Measurements from ENCODE around the gene SLC35F6.
"Not testable (repeated sequence)": the region's sequence is repeated elsewhere in the genome, so short reads cannot be mapped to it uniquely, and the experiment has no call there.

Gene SLC35F6

DNA sequence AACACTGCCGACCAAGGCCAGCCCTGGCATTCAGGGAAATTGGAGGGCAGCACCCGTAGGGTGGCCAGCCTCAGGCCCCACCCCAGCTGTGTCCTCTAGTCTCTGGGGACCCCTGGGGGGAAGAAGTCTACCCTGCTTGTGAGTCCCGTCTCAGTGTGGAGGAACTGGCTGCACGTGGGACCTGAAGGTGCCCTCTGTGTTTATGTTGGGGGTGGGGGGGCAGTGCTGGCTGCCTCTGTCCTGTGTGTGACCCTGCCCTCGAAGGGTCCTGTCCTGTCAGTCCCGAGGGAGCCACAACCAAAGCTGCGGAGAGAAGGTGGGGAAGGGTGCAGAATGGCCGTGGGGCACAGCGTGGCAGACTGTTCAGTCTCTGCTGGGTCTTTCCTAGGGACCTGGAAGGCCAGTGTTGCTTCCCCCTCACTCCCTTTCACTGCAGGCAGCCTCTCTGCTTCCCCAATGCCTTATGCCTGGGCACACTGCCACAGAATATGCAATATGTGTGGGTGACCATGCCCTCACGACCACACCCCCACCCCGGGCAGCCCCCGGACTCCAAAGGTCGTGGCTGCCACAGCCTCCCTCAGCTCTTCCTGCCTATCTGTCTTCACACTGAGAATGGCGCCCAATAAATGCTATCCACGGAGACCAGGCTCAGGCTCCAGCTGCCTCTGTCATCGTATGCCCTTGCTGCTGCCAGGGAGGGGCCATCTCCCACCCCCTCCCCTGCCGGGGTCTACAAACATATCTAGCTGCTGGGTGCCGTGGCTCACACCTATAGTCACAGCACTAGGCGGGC, 33.3 kb upstream of the SLC35F6 start:
- no peak for DNase-seq (ENCODE audit: low spot score)

DNA sequence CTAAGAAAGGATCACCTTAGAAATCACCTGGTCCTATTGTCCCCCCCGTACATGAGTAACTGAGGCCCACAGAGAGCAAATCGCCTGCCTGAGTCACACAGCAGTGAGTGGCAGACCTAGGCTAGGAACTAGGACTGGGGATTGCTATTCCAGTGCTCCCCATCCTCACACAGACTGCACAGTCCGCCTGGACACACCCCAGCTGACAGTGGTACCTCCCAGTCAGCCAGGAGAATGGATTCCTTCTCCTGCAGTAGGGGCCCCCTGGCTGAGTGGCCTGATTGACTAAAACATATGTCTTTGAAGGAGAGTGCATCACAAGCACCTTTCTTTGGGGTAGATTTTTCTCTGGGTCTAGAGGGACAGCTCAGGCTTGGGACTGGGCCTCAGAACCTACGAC, 32.4 kb upstream of the SLC35F6 start:
- no peak for DNase-seq (ENCODE audit: low spot score)

DNA sequence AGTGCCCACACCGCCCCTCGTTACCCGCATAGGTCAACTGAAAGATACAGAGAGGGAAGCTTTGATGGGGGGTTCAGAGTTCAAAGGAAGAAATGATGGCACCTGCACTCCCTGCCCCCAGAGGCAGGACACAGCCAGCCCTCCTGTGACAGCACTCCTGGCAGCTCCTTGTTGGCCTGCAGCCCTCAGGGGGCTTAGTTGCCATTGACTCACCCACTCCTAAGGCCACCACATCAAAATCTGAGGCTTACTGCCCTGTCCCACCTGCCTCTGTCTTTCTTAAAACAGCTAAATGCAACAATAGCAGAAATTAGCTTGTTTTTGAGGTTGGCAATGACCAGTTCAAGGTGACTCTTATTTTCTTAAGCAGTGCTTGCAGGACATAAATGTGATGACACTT, 31.6 kb upstream of the SLC35F6 start:
- no peak for DNase-seq (ENCODE audit: low spot score)

DNA sequence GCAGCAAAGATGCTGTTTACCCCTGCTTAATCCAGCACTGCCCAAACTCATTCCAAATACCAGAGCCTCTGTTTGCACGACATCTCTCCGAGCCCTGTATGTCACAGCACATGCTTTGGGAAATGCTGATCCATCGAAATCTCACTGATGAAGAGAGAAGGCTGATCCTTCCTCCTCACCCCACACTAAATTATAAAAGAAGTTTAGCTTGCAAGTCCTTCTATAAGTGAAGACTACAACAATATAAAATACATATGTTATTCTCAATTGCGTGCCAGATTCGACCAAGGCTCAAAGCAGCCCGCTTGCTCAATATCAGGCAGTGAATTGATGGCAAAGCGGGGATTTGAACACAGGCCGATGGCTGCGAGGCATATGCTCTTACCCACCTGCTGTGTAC, 30.7 kb upstream of the SLC35F6 start:
- no peak for DNase-seq (ENCODE audit: low spot score)

DNA sequence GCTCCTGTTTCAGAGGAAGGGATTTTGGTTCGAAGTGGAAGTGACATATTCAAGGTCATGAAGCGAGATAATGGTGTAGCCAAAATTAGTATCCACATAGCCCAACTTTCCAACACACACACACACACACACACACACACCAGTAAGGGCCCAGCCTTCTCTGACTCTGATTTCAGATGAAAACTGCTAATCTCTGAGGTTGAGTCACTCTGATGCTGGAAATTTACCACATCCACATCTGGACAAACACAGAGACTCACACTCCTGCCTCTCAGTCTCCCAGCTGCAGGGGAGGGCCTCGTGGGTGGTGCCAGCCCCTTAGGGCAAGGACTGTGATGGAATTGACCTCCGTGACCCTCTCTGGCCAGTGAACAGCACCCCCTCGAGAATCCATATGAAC, 29.0 kb upstream of the SLC35F6 start:
- no peak for DNase-seq (ENCODE audit: low spot score)

DNA sequence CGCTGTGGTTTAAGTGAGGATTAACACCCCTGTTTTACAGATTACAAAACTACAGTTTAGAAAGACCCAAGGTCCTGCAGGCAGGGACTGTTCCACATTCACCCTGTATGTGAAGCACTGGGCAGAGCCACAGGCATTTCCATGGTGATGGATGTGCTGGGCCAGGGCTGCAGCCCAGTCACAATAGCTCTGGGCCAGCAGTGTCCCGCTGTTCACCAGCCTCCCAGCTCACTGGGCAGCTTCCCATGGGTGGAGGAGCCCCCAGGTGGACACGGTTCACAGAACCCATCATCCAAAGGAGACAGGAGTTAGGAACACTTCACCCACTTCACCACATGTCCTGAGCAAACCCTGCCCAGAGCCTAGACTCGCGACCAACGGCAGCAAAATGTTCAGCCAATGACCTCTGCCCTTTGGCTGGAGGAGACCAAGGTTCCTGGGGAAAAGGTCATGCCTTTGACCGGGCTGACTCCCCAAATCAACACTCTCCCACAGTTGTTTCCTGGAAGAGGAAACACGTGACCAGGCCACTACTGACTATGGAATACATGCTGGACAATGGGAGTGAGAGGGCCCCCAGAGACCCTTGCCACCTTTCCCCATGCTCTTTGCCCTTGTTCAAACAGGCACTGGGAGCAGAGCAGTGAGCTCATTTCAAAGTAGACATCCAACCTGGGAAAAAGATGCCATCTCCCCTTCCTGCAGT, 28.0 kb upstream of the SLC35F6 start:
- DNase-seq (ENCODE audit: low spot score), result no peak

DNA sequence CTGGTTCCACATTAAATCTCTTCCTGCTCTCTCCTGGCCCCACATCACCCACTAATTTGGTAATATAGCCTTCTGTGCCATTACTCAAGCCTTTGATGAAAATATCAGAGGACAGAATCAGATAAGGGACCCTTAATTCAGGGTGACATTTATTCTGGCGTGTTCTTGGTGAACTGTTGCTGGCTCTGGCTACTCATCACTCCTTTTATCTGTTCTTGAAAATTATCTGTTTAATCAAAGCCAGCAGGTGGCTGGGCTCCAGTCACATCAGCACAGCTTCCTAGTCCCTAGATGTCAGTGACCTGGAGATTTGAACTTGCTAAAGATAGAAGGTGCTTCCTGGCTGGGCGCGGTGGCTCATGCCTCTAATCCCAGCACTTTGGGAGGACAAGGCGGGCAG, 26.9 kb upstream of the SLC35F6 start:
- no peak for DNase-seq (ENCODE audit: low spot score)

DNA sequence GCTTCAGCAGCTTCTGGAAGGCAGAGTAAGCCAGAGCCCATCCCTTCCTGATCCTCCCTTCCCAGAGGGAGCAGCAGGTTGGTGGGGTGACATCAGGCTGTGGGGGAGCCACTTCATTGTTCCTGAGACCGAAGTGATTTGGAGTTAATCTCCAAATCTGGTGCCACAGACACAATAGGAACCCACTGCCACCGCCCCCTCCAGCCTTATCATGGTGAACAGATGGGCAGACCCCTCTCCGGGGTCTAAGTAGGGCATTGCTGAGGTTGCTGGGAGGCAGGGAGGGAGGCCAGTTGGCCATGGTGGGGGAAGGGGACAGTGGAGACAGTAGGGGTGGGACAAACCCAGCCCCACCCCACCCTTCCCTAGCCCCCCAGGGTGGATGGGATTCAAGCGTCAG, 25.6 kb upstream of the SLC35F6 start:
- no peak for DNase-seq (ENCODE audit: low spot score)

DNA sequence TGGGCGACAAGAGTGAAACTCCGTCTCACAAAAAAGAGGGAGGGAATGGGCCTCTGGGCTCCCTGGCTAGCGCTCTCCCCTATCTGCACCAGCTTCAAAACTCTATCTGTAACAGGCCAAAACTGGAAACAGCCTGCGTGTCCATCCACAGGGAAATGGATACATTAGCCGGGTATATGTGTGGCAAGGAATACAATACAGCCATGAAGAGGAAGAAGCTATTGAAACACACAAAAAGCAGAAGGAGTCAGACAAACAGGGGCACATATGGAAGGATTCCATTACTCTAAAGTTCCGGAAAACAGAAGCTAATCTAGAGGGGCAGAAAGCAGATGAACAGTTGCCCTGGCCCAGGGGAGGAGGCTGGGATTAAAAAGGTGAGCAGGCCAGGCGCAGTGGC, 24.6 kb upstream of the SLC35F6 start:
- no peak for DNase-seq (ENCODE audit: low spot score)

DNA sequence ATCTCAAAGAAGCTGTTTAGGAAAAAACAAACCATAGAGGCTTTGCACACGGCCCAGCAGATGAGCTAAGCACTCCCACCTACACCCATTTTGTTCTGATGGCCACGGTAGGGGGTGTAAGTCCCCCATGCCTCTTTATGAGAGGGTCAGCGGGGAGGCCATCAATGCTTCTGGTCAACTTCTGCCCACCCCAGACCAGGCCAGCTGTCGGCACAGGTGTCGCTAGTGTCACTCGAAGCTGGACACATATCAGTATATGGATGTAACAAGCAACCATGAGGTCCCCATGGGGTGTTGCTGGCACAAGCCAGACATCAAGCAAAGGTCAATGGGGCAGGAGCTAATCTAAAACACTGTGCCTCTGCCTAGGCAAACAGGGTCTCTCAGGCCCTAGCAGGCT, 23.7 kb upstream of the SLC35F6 start:
- DNase-seq (ENCODE audit: low spot score), result no peak

DNA sequence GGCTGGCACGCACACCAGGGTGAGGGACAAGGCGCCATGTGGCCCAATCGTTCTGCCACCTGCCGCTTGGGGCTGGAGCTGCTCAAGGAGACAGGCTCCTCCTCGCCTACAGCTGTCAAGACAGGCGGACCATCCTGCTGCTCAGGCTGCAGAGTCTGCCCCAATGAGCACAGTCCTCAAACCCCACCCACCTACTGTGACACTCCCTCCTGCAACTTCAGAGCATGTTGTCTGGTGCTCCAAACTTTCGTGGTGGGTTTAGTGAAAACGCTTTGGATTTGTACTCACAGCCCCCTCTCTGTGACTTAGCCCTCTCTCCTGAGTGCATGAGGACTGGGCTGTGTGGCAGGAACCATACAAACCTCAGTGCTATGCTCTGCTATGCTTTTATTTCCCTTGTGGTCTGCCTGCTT, 23.2 kb upstream of the SLC35F6 start:
- DNase-seq (ENCODE audit: low spot score), result peak; percentile 4

DNA sequence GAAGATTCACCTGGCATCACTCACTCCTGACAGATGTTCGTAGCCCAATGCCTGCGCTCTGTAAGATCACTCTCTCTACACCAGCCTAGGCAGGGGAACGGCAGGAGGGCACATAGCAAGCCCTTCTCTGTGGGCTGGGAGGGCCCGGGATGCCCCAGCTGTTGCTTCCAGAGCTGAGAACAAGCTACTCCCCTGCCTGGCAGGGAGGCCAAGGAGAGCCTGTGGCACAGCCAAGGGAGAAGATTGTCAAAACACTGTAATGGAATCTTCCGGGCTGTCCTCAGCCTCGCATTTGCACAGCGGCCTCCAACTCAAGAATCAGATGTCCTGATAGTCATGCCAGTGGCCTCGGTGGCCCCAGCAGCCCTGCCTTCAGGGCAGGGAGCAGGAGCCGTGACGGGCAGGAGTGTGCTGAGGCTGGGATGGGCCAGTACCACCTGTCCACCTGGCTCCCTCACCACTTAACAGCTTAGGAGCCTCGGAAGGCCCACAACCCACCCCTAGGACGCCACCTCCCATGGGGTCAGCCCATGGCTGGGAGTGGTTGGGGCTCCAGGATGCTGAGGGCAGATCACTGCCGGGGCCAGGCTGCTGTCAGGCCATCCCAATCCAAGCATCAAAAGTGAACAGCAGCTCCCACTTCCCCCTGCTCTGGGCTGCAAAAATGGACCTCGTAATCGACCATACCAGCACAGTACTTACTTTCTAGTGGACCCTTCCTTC, 21.9 kb upstream of the SLC35F6 start:
- no peak for DNase-seq (ENCODE audit: low spot score)

DNA sequence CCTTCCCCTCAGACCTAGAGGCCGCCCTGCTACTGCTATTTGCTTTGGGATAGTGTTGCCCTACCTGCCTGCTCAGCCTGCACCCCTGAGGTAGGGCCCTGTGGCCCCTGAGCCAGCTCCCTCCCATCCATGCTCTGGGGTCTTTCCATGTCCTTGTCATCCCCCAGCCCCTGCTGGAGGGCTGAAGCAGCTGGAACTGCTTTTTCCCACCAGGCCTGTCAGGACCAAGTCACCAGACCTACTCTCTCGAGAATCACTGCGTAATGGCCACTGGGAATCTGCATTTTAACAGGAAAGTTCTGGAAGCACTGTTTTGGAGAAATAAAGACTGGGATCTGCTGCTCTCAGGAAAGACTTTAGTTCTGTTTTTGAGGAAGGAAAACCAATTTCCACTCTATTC, 20.2 kb upstream of the SLC35F6 start:
- no peak for DNase-seq (ENCODE audit: low spot score)

DNA sequence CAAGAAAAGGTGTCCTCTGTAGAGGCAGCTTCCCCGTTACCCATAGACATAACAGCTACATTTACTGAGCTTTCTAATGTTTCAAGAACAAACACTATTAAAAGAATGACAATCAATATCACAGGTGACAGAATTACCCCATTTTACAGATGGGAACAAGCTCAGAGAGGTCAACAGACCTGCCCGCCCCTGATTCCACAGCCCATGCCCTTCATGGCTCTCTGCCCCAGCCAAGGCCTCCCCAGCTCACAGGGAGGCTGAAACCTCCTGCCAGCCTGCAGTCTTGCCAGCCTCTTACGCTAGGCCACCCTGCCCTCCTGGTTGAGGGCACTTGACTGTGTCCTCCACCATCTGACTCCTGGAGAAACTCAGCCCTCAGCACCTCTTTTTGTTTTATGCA, 19.1 kb upstream of the SLC35F6 start:
- DNase-seq (ENCODE audit: low spot score), result no peak

DNA sequence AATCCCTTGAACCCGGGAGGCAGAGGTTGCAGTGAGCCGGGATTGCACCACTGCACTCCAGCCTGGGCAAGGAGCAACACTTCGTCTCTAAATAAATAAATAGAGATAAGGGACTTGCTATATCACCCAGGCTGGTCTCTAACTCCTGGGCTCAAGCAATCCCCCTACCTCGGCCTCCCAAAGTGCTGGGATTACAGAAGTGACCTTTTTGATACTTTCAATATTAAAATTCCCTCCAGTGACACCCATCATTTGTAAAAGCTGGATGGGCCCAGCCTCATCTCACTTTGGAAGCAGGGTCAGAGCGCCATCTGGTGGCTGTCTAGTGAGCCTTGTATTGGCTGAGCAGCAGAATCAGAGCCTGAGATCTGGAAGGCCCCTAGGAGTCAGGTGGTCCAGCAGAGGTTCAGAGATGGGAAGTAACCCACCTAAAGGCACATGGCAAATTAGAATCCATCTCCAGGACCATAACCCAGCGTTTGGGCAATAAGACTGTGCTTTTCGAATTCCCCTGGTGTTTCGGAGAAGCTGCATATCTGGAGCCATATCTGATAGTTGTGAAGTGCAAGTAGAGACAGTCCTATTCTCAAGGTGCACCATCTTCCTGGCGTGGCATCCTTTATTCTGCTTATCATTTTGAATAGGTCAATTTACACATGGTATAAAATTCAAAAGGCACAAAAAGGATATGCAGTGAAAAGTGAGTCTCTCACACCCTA, 18.3 kb upstream of the SLC35F6 start:
- peak; percentile 79 for DNase-seq (ENCODE audit: low spot score)

DNA sequence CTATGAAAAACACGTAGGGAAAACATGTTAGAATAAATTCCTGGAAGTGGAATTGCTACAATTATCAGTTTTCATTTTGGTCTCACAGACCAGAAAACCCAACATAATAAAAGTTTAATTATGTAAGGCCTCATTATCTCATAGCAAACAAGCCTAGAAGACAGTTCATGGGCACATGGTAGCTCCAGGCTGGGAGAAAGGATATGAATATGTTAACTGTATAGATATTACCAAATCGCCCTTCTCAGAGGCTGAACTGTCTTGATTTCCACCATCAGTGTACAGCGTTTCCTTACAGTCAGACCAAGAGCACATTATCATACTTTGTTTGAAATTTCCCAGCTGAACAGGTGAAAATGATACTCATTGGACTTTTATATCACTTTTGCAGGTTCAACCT, 17.1 kb upstream of the SLC35F6 start:
- DNase-seq (ENCODE audit: low spot score), result no peak

DNA sequence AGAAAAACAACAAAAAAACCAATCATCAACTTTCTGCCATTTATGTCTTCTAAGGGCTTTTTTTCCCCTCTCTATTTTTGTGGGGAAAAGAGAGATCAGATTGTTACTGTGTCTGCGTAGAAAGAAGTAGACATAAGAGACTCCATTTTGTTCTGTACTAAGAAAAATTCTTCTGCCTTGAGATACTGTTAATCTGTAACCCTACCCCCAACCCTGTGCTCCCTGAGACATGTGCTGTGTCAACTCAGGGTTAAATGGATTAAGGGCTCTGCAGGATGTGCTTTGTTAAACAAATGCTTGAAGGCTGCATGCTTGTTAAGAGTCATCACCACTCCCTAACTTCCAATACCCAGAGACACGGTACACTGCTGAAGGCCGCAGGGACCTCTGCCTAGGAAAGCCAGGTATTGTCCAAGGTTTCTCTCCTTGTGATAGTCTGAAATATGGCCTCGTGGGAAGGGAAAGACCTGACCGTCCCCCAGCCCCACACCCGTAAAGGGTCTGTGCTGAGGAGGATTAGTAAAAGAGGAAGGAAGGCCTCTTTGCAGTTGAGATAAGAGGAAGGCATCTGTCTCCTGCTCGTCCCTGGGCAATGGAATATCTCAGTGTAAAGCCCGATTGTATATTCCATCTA, 14.2 kb upstream of the SLC35F6 start:
- not testable (repeated sequence) for DNase-seq (ENCODE audit: low spot score)

DNA sequence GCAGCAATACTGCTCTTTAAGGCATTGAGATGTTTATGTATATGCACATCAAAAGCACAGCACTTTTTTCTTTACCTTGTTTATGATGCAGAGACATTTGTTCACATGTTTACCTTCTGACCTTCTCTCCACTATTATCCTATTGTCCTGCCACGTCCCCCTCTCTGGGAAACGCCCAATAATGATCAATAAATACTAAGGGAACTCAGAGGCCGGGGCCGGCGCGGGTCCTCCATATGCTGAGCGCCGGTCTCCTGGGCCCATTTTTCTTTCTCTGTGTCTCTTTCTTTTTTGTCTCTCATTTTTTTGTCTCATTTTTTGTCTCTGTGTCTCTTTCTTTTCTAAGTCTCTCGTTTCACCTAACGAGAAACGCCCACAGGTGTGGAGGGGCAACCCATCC, 13.6 kb upstream of the SLC35F6 start:
- not testable (repeated sequence) for DNase-seq (ENCODE audit: low spot score)

DNA sequence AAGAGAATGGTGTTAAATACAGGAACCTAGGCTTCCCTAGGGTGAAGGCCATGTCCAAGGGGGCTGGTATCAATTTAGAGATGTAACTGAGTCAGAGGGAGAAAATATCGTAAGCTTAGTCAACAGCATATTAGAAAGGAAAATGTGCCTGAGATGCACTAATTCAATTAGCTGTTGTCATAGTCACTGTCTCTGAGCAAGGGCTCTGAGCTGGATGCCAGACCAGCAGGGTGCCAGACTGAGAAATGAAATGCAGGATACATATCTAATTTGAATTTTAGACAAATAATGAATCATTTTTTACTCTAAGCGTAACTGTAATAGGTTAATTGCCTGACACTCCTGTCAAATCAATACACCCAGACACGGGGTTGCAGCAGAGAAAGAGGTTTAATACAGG, 11.4 kb upstream of the SLC35F6 start:
- DNase-seq (ENCODE audit: low spot score), result no peak

DNA sequence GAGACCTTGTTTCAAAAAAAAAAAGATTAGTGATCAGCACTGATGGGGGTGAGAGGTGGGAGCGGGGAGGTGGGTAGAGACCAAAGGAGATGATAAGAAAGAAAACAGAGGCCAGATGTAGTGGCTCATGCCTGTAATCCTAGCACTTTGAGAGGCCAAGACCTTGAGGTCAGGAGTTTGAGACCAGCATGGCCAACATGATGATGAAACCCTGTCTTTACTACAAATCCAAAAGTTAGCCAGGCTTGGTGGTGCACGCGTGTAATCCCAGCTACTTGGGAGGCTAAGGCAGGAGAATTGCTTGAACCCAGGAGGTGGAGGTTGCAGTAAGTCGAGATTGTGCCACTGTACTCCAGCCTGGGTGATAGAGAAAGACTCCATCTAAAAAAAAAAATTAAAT, 9.5 kb upstream of the SLC35F6 start:
- DNase-seq (ENCODE audit: low spot score), result no peak

DNA sequence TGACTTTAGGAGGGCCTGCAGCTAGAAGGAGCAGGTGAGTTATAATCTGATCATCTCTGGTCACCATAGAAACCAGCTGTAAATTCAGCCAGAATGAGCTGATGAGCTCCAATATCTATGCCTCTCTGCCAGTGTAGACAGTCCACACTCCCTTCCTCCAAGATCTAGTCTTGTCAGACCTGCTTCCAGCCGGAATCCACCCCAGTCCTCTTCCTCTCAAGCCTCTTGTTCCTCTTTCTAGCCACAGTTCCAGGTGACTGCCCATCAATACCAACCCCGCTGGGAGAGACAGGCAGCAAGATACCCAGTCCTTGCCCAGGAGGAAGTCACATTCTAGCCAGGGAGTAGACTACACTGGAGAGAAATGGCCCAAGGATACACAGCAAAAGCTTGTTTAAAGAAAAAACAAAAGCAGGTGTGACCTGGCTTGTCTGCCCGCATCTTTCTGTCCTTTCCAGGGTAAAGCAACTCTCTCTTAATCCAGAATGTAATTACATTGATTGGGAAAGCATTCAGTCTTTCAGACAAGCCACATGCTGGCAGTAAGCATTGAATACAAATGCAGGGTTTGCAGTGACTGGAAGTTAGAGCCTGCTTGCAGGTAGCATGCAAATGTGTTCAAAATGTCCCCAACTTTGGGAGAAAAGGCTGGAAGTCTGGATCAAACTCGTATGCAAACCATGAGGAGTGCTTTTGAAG, 9.0 kb upstream of the SLC35F6 start:
- DNase-seq (ENCODE audit: low spot score), result no peak
